ENCODE measurements around the gene CCDC30.

CCDC30 gene

DNA sequence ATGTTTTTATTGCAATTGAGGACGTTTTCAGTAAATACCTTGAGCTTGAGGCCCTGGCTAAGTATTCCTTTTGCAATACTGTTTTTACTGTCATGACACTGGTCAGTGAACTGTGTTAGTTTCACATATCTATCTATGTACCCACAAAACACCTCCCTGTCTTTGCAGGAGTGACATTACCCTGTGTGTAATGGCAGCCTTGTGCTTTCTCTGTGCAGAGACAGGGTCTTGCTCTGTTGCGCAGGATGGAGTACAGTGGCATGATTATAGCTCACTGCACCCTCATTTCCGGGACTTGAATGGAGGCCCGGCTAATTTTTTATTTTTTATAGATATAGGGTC is 228.0 kb downstream of the CCDC30 start:
- DNase-seq (ENCODE audit: low read depth in 2 of 2), result no peak

DNA sequence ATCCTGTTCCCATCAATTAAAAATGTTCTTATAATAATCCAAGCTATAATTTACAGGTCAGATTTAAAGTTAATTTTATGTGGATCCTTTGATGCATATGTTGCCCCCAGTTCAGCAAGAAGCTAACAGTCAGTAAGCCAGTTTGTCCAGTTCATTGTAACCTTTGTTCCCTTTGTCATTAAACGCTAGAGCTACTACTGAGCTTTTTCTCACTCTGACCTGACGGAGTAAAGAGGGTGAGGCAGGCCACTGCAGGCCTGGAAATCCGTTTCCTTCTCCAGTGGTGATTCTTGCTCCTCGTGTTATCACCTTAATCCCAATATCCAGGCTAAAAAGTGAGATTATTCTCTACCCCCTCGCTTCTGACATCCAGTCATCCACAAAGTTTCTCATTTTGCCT is 229.4 kb downstream of the CCDC30 start:
- DNase-seq (ENCODE audit: low read depth in 2 of 2), result no peak

DNA sequence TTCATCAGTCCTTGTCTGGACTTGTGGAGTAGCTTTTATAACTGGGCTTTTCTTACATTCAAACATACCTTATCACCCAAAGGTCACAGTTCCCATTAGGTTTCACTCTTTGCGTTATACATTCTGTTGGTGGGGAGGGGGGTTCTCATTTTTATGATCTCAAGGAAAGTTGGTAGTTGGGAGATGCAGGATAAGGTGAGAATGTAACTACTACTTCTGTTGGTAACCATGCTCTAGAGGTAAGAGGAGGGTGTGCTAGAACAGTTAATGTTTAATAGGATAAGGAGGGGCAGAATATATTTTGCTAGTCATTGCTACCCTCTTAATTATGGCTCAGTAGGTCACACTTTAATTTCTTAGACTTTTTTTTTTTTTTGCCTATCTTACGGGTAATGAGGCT is 229.8 kb downstream of the CCDC30 start:
- DNase-seq (ENCODE audit: low read depth in 2 of 2), result no peak

DNA sequence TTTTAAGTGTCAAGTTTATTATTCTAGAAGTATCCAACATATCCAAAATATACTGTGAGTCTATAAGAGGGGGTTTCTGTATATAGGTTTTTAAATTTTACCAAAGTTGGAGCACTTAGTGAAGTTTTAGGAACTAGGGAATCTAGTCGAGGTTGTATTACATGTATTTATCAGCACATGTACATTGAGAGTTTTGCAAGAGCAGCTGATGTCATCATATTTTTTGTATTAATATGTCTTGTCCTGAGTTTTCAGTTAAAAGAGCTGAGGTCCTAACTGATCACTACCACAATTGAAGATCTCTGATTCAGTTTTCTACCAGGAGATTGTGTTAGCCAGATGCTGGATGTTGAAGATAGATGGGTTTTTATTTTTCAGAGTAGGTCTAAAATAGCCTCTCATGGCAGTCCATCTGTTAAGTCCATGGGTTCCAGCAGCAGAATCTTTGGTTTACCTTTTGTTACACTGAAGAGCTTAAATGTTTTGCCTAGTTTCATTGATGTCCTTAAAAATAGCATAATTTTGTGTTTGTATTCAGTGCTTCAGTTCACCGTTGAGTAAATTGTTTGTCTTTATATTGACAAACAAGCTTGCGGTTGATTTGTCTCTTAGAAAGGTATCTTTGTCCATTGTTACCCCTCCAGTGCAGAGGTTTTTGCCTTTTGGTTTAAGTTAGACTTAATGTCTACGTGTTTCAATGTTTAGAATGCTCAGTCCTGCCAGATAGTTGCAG is 235.2 kb downstream of the CCDC30 start:
- DNase-seq (ENCODE audit: low read depth in 2 of 2), result no peak

DNA sequence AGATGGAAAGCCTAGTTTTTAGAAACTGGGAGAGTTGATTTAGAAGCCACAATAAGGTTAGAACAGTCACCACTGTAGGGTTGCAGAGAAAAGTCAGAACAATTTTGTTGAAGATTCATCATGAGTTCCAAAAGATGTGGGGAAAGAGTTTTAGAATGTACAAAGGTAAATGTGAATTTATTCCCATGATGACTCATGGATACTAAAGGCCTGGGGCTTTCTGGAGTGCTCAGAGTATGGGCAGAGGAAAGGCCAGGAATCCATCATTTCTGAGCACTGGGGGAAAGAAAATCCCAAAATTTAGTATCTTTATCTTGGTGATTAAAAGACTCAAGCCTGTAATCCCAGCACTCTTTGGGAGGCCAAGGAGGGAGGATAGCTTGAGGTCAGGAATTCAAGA is 236.9 kb downstream of the CCDC30 start:
- DNase-seq (ENCODE audit: low read depth in 2 of 2), result no peak

DNA sequence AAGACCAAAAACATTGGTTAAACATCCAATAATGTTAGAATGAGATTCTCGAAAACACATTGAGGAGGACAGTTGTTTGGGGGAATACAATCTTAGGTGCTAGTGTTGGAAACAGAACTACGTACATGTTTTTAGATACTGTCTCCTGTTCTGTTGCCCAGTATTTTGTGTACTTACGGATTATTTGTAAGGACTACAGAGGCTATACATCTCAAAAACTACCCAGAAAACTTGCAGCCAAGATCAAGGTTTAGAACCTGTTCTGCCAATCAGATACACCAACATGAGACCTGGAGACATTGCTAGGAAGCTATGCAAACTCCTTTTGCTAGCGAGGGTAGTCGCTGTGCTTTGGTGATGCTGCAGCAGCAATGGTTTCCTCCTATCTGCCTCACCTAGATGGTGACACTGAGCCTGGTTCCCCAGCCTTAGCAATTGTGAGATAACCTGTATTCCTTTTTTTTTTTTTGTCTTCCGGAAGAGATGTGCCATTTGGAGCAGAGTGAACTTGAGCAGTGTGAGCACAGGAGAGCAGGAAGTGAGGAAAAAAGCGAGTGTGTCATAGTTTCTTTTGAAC is 240.9 kb downstream of the CCDC30 start:
- DNase-seq (ENCODE audit: low read depth in 2 of 2), result no peak
